Hepatocyte (in vitro differentiated cells): ENCODE results near the gene STT3B. TPM values are rescaled to one million over a fixed set of nuclear protein-coding genes. Genes with fewer than 3 reads are reported as not detected.

Experiments
- DNase-seq: peaks from one replicate; pipeline ENCODE4 v3.0.0-alpha.2; 2016; ENCODE audit warnings: low spot score
- H2AFZ ChIP-seq: fragments of 200-600 bp; sonication (generic); 2 replicates; pipeline ENCODE4 v1.6.0; 2016; ENCODE audit warnings: antibody characterized with exemption, mild to moderate bottlenecking
- H3K27ac ChIP-seq: fragments of 200-600 bp; sonication (generic); 2 replicates; pipeline ENCODE4 v1.5.1; 2016; ENCODE audit warnings: mild to moderate bottlenecking
- H3K27me3 ChIP-seq: fragments of 200-600 bp; sonication (generic); 2 replicates; pipeline ENCODE4 v1.6.1; 2016
- H3K36me3 ChIP-seq: fragments of 200-600 bp; sonication (generic); replicated peaks from 2 replicates; pipeline ENCODE4 v1.5.1; 2016; ENCODE audit warnings: low read depth; ENCODE audit not compliant: insufficient read depth
- H3K4me1 ChIP-seq: fragments of 200-600 bp; sonication (generic); 2 replicates; pipeline ENCODE4 v1.5.1; 2016; ENCODE audit warnings: mild to moderate bottlenecking, moderate library complexity; ENCODE audit not compliant: insufficient read depth
- H3K4me2 ChIP-seq: fragments of 200-600 bp; sonication (generic); 2 replicates; pipeline ENCODE4 v1.6.0; 2016
- H3K4me3 ChIP-seq: fragments of 200-600 bp; sonication (generic); 2 replicates; pipeline ENCODE4 v1.5.1; 2016; ENCODE audit warnings: mild to moderate bottlenecking
- H3K79me2 ChIP-seq: fragments of 200-600 bp; sonication (generic); 2 replicates; pipeline ENCODE4 v1.6.0; 2017; ENCODE audit warnings: mild to moderate bottlenecking
- H3K9me2 ChIP-seq: fragments of 200-600 bp; sonication (generic); replicated peaks from 2 replicates; pipeline ENCODE4 v1.6.0; 2017; ENCODE audit warnings: mild to moderate bottlenecking; ENCODE audit not compliant: insufficient read depth
- H3K9me3 ChIP-seq: fragments of 200-600 bp; sonication (generic); 2 replicates; pipeline ENCODE4 v1.5.1; 2016; ENCODE audit warnings: low read depth, mild to moderate bottlenecking
- H4K20me1 ChIP-seq: fragments of 200-600 bp; sonication (generic); 2 replicates; pipeline ENCODE4 v1.6.0; 2016; ENCODE audit warnings: mild to moderate bottlenecking; ENCODE audit not compliant: insufficient read depth, poor library complexity, severe bottlenecking
- EZH2 ChIP-seq: fragments of 200-600 bp; sonication (generic); IDR thresholded peaks from 2 replicates; pipeline ENCODE4 v1.6.1; 2016; ENCODE audit warnings: antibody characterized with exemption, mild to moderate bottlenecking, borderline replicate concordance
- EZH2phosphoT487 ChIP-seq: fragments of 200-600 bp; sonication (generic); IDR thresholded peaks from one replicate; pipeline ENCODE4 v1.6.1; 2018; ENCODE audit warnings: antibody characterized with exemption, mild to moderate bottlenecking, low read depth, moderate library complexity; ENCODE audit not compliant: unreplicated experiment, severe bottlenecking
- WGBS: methylation state at CpG from one replicate; pipeline ENCODE4 v1.1.6; 2016; ENCODE audit warnings: low lambda C conversion rate; ENCODE audit errors: missing lambda C conversion rate; 5-methylcytosine and 5-hydroxymethylcytosine counted together
- polyA plus RNA-seq: library from polyadenylated mRNA; unstranded; fragments of >200 nt; fragmentation: Nextera tagmentation; extraction: Ambion mirVana; gene quantifications from 2 replicates; pipeline ENCODE4 v1.2.1, GENCODE V29; 2016
- total RNA-seq: library from RNA; depleted of rRNA; stranded (reverse); fragments of >200 nt; gene quantifications from 2 replicates; pipeline ENCODE4 v1.2.3, GENCODE V29; 2014
- TF ChIP-seq, protein P1 (sequence below): fragments of 200-600 bp; sonication (generic); IDR thresholded peaks from 2 replicates; pipeline ENCODE4 v1.5.1; 2016; ENCODE audit warnings: antibody characterized with exemption, mild to moderate bottlenecking; ENCODE audit not compliant: poor library complexity

STT3B gene
- total and polyA plus RNA-seq, 2 experiments from 2014 or later = 101 to 253 TPM

- Histone ChIP-seq H3K27ac (no peak overlapping the region), H3K4me3 (no peak overlapping the region), H3K4me2 (no peak overlapping the region), H2AFZ (no peak overlapping the region), H3K9me2 (peaks cover 3% of the 10 kb centered on the region), H3K27me3 (no peaks in the 10 kb centered on the region), H3K79me2 (peaks cover 46% of the 10 kb centered on the region), H3K4me1 (peaks cover 17% of the 10 kb centered on the region), H3K36me3 (no peaks in the 10 kb centered on the region), H3K9me3 (no peaks in the 10 kb centered on the region), H4K20me1 (no peaks in the 10 kb centered on the region)
- no peak for DNase-seq
- TF ChIP-seq EZH2phosphoT487 (no peak), EZH2 (no peak)
- TF ChIP-seq, protein P1, sequence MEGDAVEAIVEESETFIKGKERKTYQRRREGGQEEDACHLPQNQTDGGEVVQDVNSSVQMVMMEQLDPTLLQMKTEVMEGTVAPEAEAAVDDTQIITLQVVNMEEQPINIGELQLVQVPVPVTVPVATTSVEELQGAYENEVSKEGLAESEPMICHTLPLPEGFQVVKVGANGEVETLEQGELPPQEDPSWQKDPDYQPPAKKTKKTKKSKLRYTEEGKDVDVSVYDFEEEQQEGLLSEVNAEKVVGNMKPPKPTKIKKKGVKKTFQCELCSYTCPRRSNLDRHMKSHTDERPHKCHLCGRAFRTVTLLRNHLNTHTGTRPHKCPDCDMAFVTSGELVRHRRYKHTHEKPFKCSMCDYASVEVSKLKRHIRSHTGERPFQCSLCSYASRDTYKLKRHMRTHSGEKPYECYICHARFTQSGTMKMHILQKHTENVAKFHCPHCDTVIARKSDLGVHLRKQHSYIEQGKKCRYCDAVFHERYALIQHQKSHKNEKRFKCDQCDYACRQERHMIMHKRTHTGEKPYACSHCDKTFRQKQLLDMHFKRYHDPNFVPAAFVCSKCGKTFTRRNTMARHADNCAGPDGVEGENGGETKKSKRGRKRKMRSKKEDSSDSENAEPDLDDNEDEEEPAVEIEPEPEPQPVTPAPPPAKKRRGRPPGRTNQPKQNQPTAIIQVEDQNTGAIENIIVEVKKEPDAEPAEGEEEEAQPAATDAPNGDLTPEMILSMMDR = no peak
- 85% methylated on average over 4 of the region's 4 CpGs for WGBS
Observed at GRCh38 chr3:31615071-31615875, 82.5 kb downstream of the STT3B start.

DNA sequence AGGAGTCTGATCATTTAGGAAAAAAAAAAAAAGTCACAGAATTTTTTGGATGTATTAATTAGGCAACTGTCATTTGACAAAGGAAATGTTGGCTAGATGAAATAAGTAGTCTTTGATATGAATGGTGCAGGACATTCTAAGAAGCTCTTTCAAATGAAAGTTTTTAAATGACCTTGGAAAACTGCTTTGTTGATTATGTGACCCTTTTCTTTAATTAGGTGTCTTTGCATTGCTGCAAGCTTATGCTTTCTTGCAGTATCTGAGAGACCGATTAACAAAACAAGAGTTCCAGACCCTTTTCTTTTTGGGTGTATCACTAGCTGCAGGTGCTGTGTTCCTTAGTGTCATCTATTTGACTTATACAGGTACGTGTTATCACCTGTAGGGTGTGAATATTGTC is 84.0 kb downstream of the STT3B start:
- Histone ChIP-seq H3K27ac (no peak overlapping the region), H2AFZ (no peak overlapping the region), H3K9me2 (peaks cover 3% of the 10 kb centered on the region), H3K9me3 (no peaks in the 10 kb centered on the region), H3K4me1 (peaks cover 17% of the 10 kb centered on the region), H3K4me2 (no peak overlapping the region), H3K27me3 (no peaks in the 10 kb centered on the region), H3K4me3 (no peak overlapping the region), H4K20me1 (no peaks in the 10 kb centered on the region), H3K79me2 (peaks cover 39% of the 10 kb centered on the region), H3K36me3 (no peaks in the 10 kb centered on the region)
- TF ChIP-seq EZH2 = no peak
- no peak for TF ChIP-seq EZH2phosphoT487
- TF ChIP-seq, protein P1 = no peak
- WGBS = 92% methylated on average over 2 of the region's 2 CpGs
- no peak for DNase-seq

GRCh38 chr3:31620656-31621055 is 87.9 kb downstream of the STT3B start:
- Histone ChIP-seq H3K4me3 (no peak overlapping the region), H2AFZ (no peak overlapping the region), H3K4me2 (no peak overlapping the region), H3K36me3 (no peaks in the 10 kb centered on the region), H3K9me3 (no peaks in the 10 kb centered on the region), H4K20me1 (no peaks in the 10 kb centered on the region), H3K9me2 (no peaks in the 10 kb centered on the region), H3K27me3 (no peaks in the 10 kb centered on the region), H3K27ac (no peak overlapping the region), H3K79me2 (peaks cover 12% of the 10 kb centered on the region), H3K4me1 (no peaks in the 10 kb centered on the region)
- TF ChIP-seq EZH2phosphoT487 (no peak), EZH2 (no peak)
- TF ChIP-seq, protein P1 = no peak
- WGBS = 87% methylated on average over 1 of the region's 1 CpG
- no peak for DNase-seq
